Measurements from ENCODE around the gene SMYD3.

- TF ChIP-seq CTCF (IDR thresholded peaks at IDR 0.05; ENCODE audit: borderline replicate concordance, extremely low read depth, low read length, poor library complexity, severe bottlenecking) (no peak), EZH2 (IDR thresholded peaks at IDR 0.05; ENCODE audit: borderline replicate concordance, low read depth, low read length, severe bottlenecking) (no peak)
These were observed 664.0 kb downstream of the SMYD3 start for GRCh38 chr1:245843101-245843500.

All from DND-41 (cell line).